Gastroesophageal sphincter (tissue), 4 donors: ENCODE measurements around the gene GPC3. TPM values are rescaled to one million over a fixed set of nuclear protein-coding genes. Genes with fewer than 3 reads are reported as not detected.
"Not testable (repeated sequence)": the region's sequence is repeated elsewhere in the genome, so short reads cannot be mapped to it uniquely, and the experiment has no call there.

ENCODE experiments used
- ATAC-seq: fragments of 150-250 bp; one replicate; pipeline ENCODE4 v1.9.1; 2016; ENCODE audit warnings: mild to moderate bottlenecking, moderate library complexity
- H3K27ac ChIP-seq, 4 donors: fragments of 200-600 bp; sonication (generic) in 3 of 4; 1 replicate in 3 of 4; 2 replicates in 1 of 4; pipeline ENCODE4 v1.5.1; 2016 to 2019
- H3K27me3 ChIP-seq: fragments of 200-600 bp; sonication (generic); one replicate; pipeline ENCODE4 v1.5.1; 2019
- H3K36me3 ChIP-seq, 2 donors: fragments of 200-600 bp; sonication (generic); one replicate each; pipeline ENCODE4 v1.5.1; 2019; ENCODE audit warnings: control low read depth in 1 of 2
- H3K4me1 ChIP-seq, 3 donors: fragments of 200-600 bp; sonication (generic); 1 replicate in 2 of 3; 2 replicates in 1 of 3; pipeline ENCODE4 v1.5.1; 2016 to 2019; ENCODE audit warnings: control low read depth in 2 of 3
- H3K4me3 ChIP-seq, 2 donors: fragments of 200-600 bp; sonication (generic); one replicate each; pipeline ENCODE4 v1.5.1; 2019; ENCODE audit warnings: mild to moderate bottlenecking in 1 of 2, moderate library complexity in 1 of 2
- H3K9me3 ChIP-seq, 3 donors: fragments of 200-600 bp; sonication (generic); one replicate each; pipeline ENCODE4 v1.5.1; 2017 to 2019; ENCODE audit warnings: control low read depth in 2 of 3
- EP300 ChIP-seq: sonication (generic); formaldehyde crosslinking; IDR thresholded peaks from one replicate; pipeline ENCODE4 v1.6.1; 2017; ENCODE audit warnings: antibody characterized with exemption, mild to moderate bottlenecking
- POLR2A ChIP-seq, 2 donors: fragments of 450-650 bp; IDR thresholded peaks; one replicate each; pipeline ENCODE4 v1.6.1; 2017; ENCODE audit warnings: antibody characterized with exemption in 2 of 2, mild to moderate bottlenecking in 2 of 2, moderate library complexity in 1 of 2
- POLR2AphosphoS5 ChIP-seq: sonication (generic); formaldehyde crosslinking; IDR thresholded peaks from one replicate; pipeline ENCODE4 v1.6.1; 2017; ENCODE audit warnings: antibody characterized with exemption
- WGBS, 2 donors: methylation state at CpG; one replicate each; pipeline ENCODE4 v1.1.5; 2018; ENCODE audit warnings: low coverage in 1 of 2; 5-methylcytosine and 5-hydroxymethylcytosine counted together
- total RNA-seq, 4 donors: library from RNA; depleted of rRNA; stranded (reverse); fragments of >200 nt; gene quantifications; one replicate each; pipeline ENCODE4 v1.1.0, GENCODE V29; 2016
- TF ChIP-seq, protein P1 (sequence below), 4 experiments: fragments of 200-600 bp in 2 of 4; fragments of 450-650 bp in 2 of 4; sonication (generic) in 1 of 4; IDR thresholded peaks; one replicate each; pipeline ENCODE4 v1.5.1; 2017 to 2019; ENCODE audit warnings: antibody characterized with exemption in 4 of 4, mild to moderate bottlenecking in 2 of 4, moderate library complexity in 2 of 4

The GPC3 gene
- total RNA-seq, 4 donors from 2014 or later: 5.8 to 19.7 (median 14.9) TPM

GRCh38 chrX:133908223-133908955 is 77.0 kb downstream of the GPC3 start:
- Histone ChIP-seq H3K9me3 (no peaks in the 10 kb centered on the region), H3K36me3 (no peaks in the 10 kb centered on the region), H3K4me1 (no peaks in the 10 kb centered on the region), H3K4me3 (no peak overlapping the region), H3K27ac (no peak overlapping the region), H3K27me3 (no peaks in the 10 kb centered on the region)
- TF ChIP-seq, protein P1, sequence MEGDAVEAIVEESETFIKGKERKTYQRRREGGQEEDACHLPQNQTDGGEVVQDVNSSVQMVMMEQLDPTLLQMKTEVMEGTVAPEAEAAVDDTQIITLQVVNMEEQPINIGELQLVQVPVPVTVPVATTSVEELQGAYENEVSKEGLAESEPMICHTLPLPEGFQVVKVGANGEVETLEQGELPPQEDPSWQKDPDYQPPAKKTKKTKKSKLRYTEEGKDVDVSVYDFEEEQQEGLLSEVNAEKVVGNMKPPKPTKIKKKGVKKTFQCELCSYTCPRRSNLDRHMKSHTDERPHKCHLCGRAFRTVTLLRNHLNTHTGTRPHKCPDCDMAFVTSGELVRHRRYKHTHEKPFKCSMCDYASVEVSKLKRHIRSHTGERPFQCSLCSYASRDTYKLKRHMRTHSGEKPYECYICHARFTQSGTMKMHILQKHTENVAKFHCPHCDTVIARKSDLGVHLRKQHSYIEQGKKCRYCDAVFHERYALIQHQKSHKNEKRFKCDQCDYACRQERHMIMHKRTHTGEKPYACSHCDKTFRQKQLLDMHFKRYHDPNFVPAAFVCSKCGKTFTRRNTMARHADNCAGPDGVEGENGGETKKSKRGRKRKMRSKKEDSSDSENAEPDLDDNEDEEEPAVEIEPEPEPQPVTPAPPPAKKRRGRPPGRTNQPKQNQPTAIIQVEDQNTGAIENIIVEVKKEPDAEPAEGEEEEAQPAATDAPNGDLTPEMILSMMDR (IDR thresholded peaks at IDR 0.05): no peak
- no peak for TF ChIP-seq EP300
- no peak for TF ChIP-seq POLR2AphosphoS5
- no peak for TF ChIP-seq POLR2A (IDR thresholded peaks at IDR 0.05)
- ATAC-seq: no peak
- WGBS, 2 donors: 40 to 83% methylated on average over 2 to 3 of the region's 3 CpGs

GRCh38 chrX:133907606-133908005 is 77.8 kb downstream of the GPC3 start:
- Histone ChIP-seq H3K9me3 (no peaks in the 10 kb centered on the region), H3K27ac (no peak overlapping the region), H3K36me3 (no peaks in the 10 kb centered on the region), H3K4me3 (no peak overlapping the region), H3K27me3 (no peaks in the 10 kb centered on the region), H3K4me1 (no peaks in the 10 kb centered on the region)
- no peak for TF ChIP-seq POLR2AphosphoS5
- WGBS, 2 donors: 33 to 74% methylated on average over 1 to 2 of the region's 2 CpGs
- ATAC-seq: no peak

- ATAC-seq: no peak
- no peak overlapping the region for H3K27ac ChIP-seq
- no peaks in the 10 kb centered on the region for H3K4me1 ChIP-seq
- H3K4me3 ChIP-seq: no peak overlapping the region
- 79 to 81% methylated on average over 2 to 3 of the region's 3 CpGs for WGBS, 2 donors
- H3K9me3 ChIP-seq: no peaks in the 10 kb centered on the region
- TF ChIP-seq, protein P1 (IDR thresholded peaks at IDR 0.05): no peak
- TF ChIP-seq POLR2A (IDR thresholded peaks at IDR 0.05) (no peak), EP300 (no peak), POLR2AphosphoS5 (no peak)
- H3K36me3 ChIP-seq: no peaks in the 10 kb centered on the region
- no peaks in the 10 kb centered on the region for H3K27me3 ChIP-seq
These were observed 80.1 kb downstream of the GPC3 start for GRCh38 chrX:133905305-133905704.

- ATAC-seq: no peak
- H3K27me3 ChIP-seq: no peaks in the 10 kb centered on the region
- TF ChIP-seq EP300 (no peak), POLR2A (IDR thresholded peaks at IDR 0.05) (no peak), POLR2AphosphoS5 (no peak)
- TF ChIP-seq, protein P1 (IDR thresholded peaks at IDR 0.05): no peak
These were observed 87.7 kb downstream of the GPC3 start for GRCh38 chrX:133897593-133898163.

DNA sequence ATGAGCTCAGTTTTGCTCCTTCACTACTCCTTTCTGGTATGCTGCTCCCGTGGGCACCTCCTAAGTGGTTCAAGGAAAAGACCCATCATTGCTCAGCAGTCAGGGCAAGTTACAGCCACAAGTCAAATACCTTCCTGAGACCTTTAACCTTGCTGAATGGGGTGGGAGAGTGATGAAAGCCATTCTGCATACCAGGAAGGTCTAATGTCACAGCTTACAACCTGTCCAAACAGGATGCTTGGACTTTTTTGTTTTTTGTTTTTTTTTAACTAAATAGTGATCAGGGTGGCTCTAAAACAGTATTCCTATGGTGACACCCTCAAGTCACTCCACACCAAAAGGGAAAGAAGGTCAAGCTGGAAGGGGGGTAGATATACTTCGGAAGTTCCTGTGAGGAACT is 93.1 kb downstream of the GPC3 start:
- Histone ChIP-seq H3K27me3 (no peaks in the 10 kb centered on the region), H3K4me3 (no peak overlapping the region), H3K9me3 (no peaks in the 10 kb centered on the region), H3K27ac (no peak overlapping the region), H3K4me1 (no peaks in the 10 kb centered on the region), H3K36me3 (no peaks in the 10 kb centered on the region)
- ATAC-seq: no peak
- no peak for TF ChIP-seq POLR2AphosphoS5
- 60% methylated on average over 1 of the region's 2 CpGs; no CpG with 5 or more reads in 1 of the 2 donors for WGBS, 2 donors

More at GRCh38 chrX:133897593-133898163, 87.7 kb downstream of the GPC3 start:
- H3K4me3 ChIP-seq: no peak overlapping the region
- H3K9me3 ChIP-seq: no peaks in the 10 kb centered on the region
- no peaks in the 10 kb centered on the region for H3K36me3 ChIP-seq
- H3K4me1 ChIP-seq: no peaks in the 10 kb centered on the region
- 50 to 64% methylated on average over 2 to 4 of the region's 4 CpGs for WGBS, 2 donors
- H3K27ac ChIP-seq: no peak overlapping the region

GRCh38 chrX:133888984-133889383 is 96.4 kb downstream of the GPC3 start:
- ATAC-seq: no peak
- no peak overlapping the region for H3K4me3 ChIP-seq
- H3K9me3 ChIP-seq: no peaks in the 10 kb centered on the region
- no peaks in the 10 kb centered on the region for H3K36me3 ChIP-seq
- H3K27ac ChIP-seq: no peak overlapping the region
- 67% methylated on average over 1 of the region's 1 CpG; no CpG with 5 or more reads in 1 of the 2 donors for WGBS, 2 donors
- TF ChIP-seq, protein P1 (IDR thresholded peaks at IDR 0.05): no peak
- TF ChIP-seq POLR2AphosphoS5 (no peak), EP300 (no peak)
- H3K27me3 ChIP-seq: no peaks in the 10 kb centered on the region
- H3K4me1 ChIP-seq: no peaks in the 10 kb centered on the region

DNA sequence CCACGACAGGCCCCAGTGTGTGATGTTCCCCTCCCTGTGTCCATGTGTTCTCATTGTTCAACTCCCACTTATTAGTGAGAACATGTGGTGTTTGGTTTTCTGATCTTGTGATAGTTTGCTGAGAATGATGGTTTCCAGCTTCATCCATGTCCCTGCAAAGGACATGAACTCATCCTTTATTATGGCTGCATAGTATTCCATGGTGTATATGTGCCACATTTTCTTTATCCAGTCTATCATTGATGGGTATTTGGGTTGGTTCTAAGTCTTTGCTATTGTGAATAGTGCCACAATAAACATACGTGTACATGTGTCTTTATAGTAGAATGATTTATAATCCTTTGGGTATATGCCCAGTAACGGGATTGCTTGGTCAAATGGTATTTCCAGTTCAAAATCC is 97.3 kb downstream of the GPC3 start:
- ATAC-seq, H3K9me3 ChIP-seq, H3K36me3 ChIP-seq, H3K4me1 ChIP-seq, H3K27me3 ChIP-seq, H3K27ac ChIP-seq, H3K4me3 ChIP-seq: not testable (repeated sequence)
- 100% methylated on average over 2 of the region's 3 CpGs for WGBS, 2 donors
